Measurements from ENCODE around the gene TSPAN15. TPM values are rescaled to one million over a fixed set of nuclear protein-coding genes. Genes with fewer than 3 reads are reported as not detected.

Gene TSPAN15
- total and polyA plus RNA-seq, 2 experiments from 2014 or later: 252 to 289 TPM

GRCh38 chr10:69464801-69465401 is 13.6 kb downstream of the TSPAN15 start:
- H3K4me3 ChIP-seq: no peak overlapping the region
- H3K4me1 ChIP-seq (ENCODE audit: low read depth): peaks cover 80% of the 10 kb centered on the region
- no peak for DNase-seq (ENCODE audit: low read depth in 1 of 2, low spot score in 1 of 2)
- H3K36me3 ChIP-seq: no peaks in the 10 kb centered on the region
- H3K27ac ChIP-seq: peak overlapping the region; percentile 45
- H3K27me3 ChIP-seq: no peaks in the 10 kb centered on the region
- TF ChIP-seq CTCF (IDR thresholded peaks at IDR 0.05; ENCODE audit: low read depth, low read length): no peak
- H3K9me3 ChIP-seq (ENCODE audit: low read depth): no peaks in the 10 kb centered on the region

- Histone ChIP-seq H3K27ac (peak overlapping the region; percentile 45), H3K4me3 (no peak overlapping the region), H3K9me3 (ENCODE audit: low read depth) (no peaks in the 10 kb centered on the region), H3K27me3 (no peaks in the 10 kb centered on the region), H3K4me1 (ENCODE audit: low read depth) (peaks cover 73% of the 10 kb centered on the region), H3K36me3 (no peaks in the 10 kb centered on the region)
- no peak for TF ChIP-seq CTCF (IDR thresholded peaks at IDR 0.05; ENCODE audit: low read depth, low read length)
- no peak for DNase-seq (ENCODE audit: low read depth in 1 of 2, low spot score in 1 of 2)
These were observed 14.3 kb downstream of the TSPAN15 start for GRCh38 chr10:69465457-69466157.

- H3K4me1 ChIP-seq (ENCODE audit: low read depth): peaks cover 72% of the 10 kb centered on the region
- H3K9me3 ChIP-seq (ENCODE audit: low read depth): no peaks in the 10 kb centered on the region
- H3K27ac ChIP-seq: peak overlapping the region; percentile 68
- no peaks in the 10 kb centered on the region for H3K27me3 ChIP-seq
- DNase-seq (ENCODE audit: low read depth in 1 of 2, low spot score in 1 of 2): no peak
- no peaks in the 10 kb centered on the region for H3K36me3 ChIP-seq
- TF ChIP-seq CTCF (IDR thresholded peaks at IDR 0.05; ENCODE audit: low read depth, low read length): no peak
- H3K4me3 ChIP-seq: no peak overlapping the region
These were observed 14.9 kb downstream of the TSPAN15 start for GRCh38 chr10:69466158-69466490.

GRCh38 chr10:69466689-69467088 is 15.4 kb downstream of the TSPAN15 start:
- H3K27ac ChIP-seq: peak overlapping the region; percentile 68
- DNase-seq (ENCODE audit: low read depth in 1 of 2, low spot score in 1 of 2): no peak
- TF ChIP-seq CTCF (IDR thresholded peaks at IDR 0.05; ENCODE audit: low read depth, low read length): no peak

GRCh38 chr10:69467928-69468750 is 16.9 kb downstream of the TSPAN15 start:
- Histone ChIP-seq H3K9me3 (ENCODE audit: low read depth) (no peaks in the 10 kb centered on the region), H3K27ac (peak overlapping the region; percentile 1), H3K4me1 (ENCODE audit: low read depth) (peaks cover 77% of the 10 kb centered on the region)

More at GRCh38 chr10:69466689-69467088, 15.4 kb downstream of the TSPAN15 start:
- no peaks in the 10 kb centered on the region for H3K9me3 ChIP-seq (ENCODE audit: low read depth)
- no peak overlapping the region for H3K4me3 ChIP-seq
- H3K27me3 ChIP-seq: no peaks in the 10 kb centered on the region
- H3K36me3 ChIP-seq: no peaks in the 10 kb centered on the region
- H3K4me1 ChIP-seq (ENCODE audit: low read depth): peaks cover 72% of the 10 kb centered on the region

More at GRCh38 chr10:69467928-69468750, 16.9 kb downstream of the TSPAN15 start:
- no peak for TF ChIP-seq CTCF (IDR thresholded peaks at IDR 0.05; ENCODE audit: low read depth, low read length)
- Histone ChIP-seq H3K4me3 (no peak overlapping the region), H3K36me3 (no peaks in the 10 kb centered on the region), H3K27me3 (no peaks in the 10 kb centered on the region)
- DNase-seq (ENCODE audit: low read depth in 1 of 2, low spot score in 1 of 2): no peak
